CD4-positive, alpha-beta T cell (primary cell): Measurements from ENCODE around the gene KHK. TPM values are rescaled to one million over a fixed set of nuclear protein-coding genes. Genes with fewer than 3 reads are reported as not detected.

Source experiments
- ATAC-seq: fragments of 200-7000 bp; cut with Tn5 transposase; one replicate; pipeline ENCODE4 v1.10.0; 2022; ENCODE audit warnings: mild to moderate bottlenecking; ENCODE audit not compliant: poor library complexity
- CTCF ChIA-PET: fragments of 350-600 bp; sonication (Branson Sonifier 250); formaldehyde crosslinking; loops from one replicate; lab custom pipeline; 2021; ENCODE audit warnings: antibody characterized with exemption, inconsistent platforms; lab: Charles Lee
- POLR2A ChIA-PET: fragments of 350-600 bp; sonication (Branson Sonifier 250); formaldehyde crosslinking; loops from one replicate; lab custom pipeline; 2021; ENCODE audit warnings: antibody characterized with exemption, inconsistent platforms; lab: Charles Lee
- DNase-seq, 14 experiments: peaks; one replicate each; pipeline ENCODE4 v3.0.0-alpha.2; 2013 to 2020; ENCODE audit warnings: mixed read lengths in 2 of 14
- H3K27ac ChIP-seq, 2 donors: one replicate each; pipeline versions ENCODE4 v1.5.1 to v1.7.0; 2013; ENCODE audit warnings: low read length in 2 of 2, low read depth in 1 of 2, mild to moderate bottlenecking in 1 of 2
- H3K27me3 ChIP-seq, 2 experiments: 1 replicate in 1 of 2; 2 replicates in 1 of 2; pipeline versions ENCODE4 v1.6.1 to v1.7.0; 2013; ENCODE audit warnings: low read length in 2 of 2, control low read depth in 1 of 2, mild to moderate bottlenecking in 1 of 2, moderate library complexity in 1 of 2; ENCODE audit not compliant: insufficient read depth in 2 of 2, control insufficient read depth in 1 of 2
- H3K36me3 ChIP-seq: one replicate; pipeline ENCODE4 v1.6.1; 2013; ENCODE audit warnings: low read length, control low read depth; ENCODE audit not compliant: insufficient read depth
- H3K4me1 ChIP-seq: one replicate; pipeline ENCODE4 v1.6.1; 2013; ENCODE audit warnings: low read length, control low read depth; ENCODE audit not compliant: insufficient read depth
- H3K4me3 ChIP-seq: one replicate; pipeline ENCODE4 v1.5.1; 2013; ENCODE audit warnings: mild to moderate bottlenecking, low read length, moderate library complexity
- H3K9me3 ChIP-seq, 2 experiments: 1 replicate in 1 of 2; 2 replicates in 1 of 2; pipeline versions ENCODE4 v1.6.1 to v1.7.0; 2013; ENCODE audit warnings: low read length in 2 of 2, mild to moderate bottlenecking in 2 of 2, control low read depth in 1 of 2, moderate library complexity in 1 of 2; ENCODE audit not compliant: control insufficient read depth in 1 of 2, insufficient read depth in 1 of 2
- H3K27ac Mint-ChIP-seq: one replicate; pipeline ENCODE4 v1.8.0; 2020; ENCODE audit warnings: mixed read lengths
- H3K27me3 Mint-ChIP-seq: one replicate; pipeline ENCODE4 v1.8.0; 2021; ENCODE audit warnings: mixed read lengths
- H3K36me3 Mint-ChIP-seq: one replicate; pipeline ENCODE4 v1.8.0; 2021; ENCODE audit warnings: low read depth, mixed read lengths
- H3K4me1 Mint-ChIP-seq: one replicate; pipeline ENCODE4 v1.8.0; 2021; ENCODE audit warnings: low read depth, mixed read lengths
- H3K4me3 Mint-ChIP-seq: one replicate; pipeline ENCODE4 v1.8.0; 2020; ENCODE audit warnings: mild to moderate bottlenecking, mixed read lengths
- H3K9me3 Mint-ChIP-seq: one replicate; pipeline ENCODE4 v1.8.0; 2020; ENCODE audit warnings: mixed read lengths
- intact Hi-C, 2 experiments: fragments of 100-400 bp; cut with DNase I in 1 of 2; cut with micrococcal nuclease in 1 of 2; formaldehyde crosslinking; loops; one replicate each; pipeline versions ENCODE4 v1.15.1 to v1.9.0; 2023 to 2025; cut with DNase I, micrococcal nuclease
- total RNA-seq, 174 experiments: library from RNA in 2 of 174; stranded (reverse) in 2 of 174; gene quantifications; one replicate each; pipeline ENCODE4 v1.2.3 and lab custom pipeline; 2021 to 2026
- TF ChIP-seq, protein P1 (sequence below): fragments of 200-600 bp; IDR thresholded peaks from one replicate; pipeline ENCODE4 v1.8.0; 2022; ENCODE audit warnings: antibody characterized with exemption, mild to moderate bottlenecking

Gene KHK
- total RNA-seq, 2 experiments from 2014 or later: 4.7 TPM

DNA sequence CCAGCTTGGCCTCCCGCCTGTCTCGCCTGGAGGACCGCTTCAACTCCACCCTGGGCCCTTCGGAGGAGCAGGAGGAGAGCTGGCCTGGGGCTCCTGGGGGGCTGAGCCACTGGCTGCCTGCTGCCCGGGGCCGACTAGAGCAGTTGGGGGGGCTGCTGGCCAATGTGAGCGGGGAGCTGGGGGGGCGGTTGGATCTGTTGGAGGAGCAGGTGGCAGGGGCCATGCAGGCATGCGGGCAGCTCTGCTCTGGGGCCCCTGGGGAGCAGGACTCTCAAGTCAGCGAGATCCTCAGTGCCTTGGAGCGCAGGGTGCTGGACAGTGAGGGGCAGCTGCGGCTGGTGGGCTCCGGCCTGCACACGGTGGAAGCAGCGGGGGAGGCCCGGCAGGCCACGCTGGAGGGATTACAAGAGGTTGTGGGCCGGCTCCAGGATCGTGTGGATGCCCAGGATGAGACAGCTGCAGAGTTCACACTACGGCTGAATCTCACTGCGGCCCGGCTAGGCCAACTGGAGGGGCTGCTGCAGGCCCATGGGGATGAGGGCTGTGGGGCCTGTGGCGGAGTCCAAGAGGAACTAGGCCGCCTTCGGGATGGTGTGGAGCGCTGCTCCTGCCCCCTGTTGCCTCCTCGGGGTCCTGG is 3.7 kb upstream of the KHK start:
- intact Hi-C loops: no loop called here
- Histone ChIP-seq H3K27ac (no peak overlapping the region), H3K4me1 (peaks cover 49% of the 10 kb centered on the region), H3K4me3 (no peak overlapping the region), H3K27me3 (no peaks in the 10 kb centered on the region), H3K36me3 (no peaks in the 10 kb centered on the region), H3K9me3 (no peaks in the 10 kb centered on the region)
- DNase-seq (no peak), ATAC-seq (no peak)
- Mint-ChIP-seq H3K27ac (no peak overlapping the region), H3K4me1 (peaks cover 34% of the 10 kb centered on the region), H3K4me3 (no peak overlapping the region), H3K9me3 (no peaks in the 10 kb centered on the region), H3K27me3 (no peaks in the 10 kb centered on the region), H3K36me3 (no peaks in the 10 kb centered on the region)
- ChIA-PET CTCF (no interaction called here), POLR2A (interaction anchor here (2.0 to 10.2 kb wide), 5 partner anchors 8 to 129 kb away, joined by 5 to 161 read pairs (median 11); partner anchors contain the start of genes ABHD1, AGBL5, ATRAID and OST4)
- TF ChIP-seq, protein P1, sequence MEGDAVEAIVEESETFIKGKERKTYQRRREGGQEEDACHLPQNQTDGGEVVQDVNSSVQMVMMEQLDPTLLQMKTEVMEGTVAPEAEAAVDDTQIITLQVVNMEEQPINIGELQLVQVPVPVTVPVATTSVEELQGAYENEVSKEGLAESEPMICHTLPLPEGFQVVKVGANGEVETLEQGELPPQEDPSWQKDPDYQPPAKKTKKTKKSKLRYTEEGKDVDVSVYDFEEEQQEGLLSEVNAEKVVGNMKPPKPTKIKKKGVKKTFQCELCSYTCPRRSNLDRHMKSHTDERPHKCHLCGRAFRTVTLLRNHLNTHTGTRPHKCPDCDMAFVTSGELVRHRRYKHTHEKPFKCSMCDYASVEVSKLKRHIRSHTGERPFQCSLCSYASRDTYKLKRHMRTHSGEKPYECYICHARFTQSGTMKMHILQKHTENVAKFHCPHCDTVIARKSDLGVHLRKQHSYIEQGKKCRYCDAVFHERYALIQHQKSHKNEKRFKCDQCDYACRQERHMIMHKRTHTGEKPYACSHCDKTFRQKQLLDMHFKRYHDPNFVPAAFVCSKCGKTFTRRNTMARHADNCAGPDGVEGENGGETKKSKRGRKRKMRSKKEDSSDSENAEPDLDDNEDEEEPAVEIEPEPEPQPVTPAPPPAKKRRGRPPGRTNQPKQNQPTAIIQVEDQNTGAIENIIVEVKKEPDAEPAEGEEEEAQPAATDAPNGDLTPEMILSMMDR: no peak

DNA sequence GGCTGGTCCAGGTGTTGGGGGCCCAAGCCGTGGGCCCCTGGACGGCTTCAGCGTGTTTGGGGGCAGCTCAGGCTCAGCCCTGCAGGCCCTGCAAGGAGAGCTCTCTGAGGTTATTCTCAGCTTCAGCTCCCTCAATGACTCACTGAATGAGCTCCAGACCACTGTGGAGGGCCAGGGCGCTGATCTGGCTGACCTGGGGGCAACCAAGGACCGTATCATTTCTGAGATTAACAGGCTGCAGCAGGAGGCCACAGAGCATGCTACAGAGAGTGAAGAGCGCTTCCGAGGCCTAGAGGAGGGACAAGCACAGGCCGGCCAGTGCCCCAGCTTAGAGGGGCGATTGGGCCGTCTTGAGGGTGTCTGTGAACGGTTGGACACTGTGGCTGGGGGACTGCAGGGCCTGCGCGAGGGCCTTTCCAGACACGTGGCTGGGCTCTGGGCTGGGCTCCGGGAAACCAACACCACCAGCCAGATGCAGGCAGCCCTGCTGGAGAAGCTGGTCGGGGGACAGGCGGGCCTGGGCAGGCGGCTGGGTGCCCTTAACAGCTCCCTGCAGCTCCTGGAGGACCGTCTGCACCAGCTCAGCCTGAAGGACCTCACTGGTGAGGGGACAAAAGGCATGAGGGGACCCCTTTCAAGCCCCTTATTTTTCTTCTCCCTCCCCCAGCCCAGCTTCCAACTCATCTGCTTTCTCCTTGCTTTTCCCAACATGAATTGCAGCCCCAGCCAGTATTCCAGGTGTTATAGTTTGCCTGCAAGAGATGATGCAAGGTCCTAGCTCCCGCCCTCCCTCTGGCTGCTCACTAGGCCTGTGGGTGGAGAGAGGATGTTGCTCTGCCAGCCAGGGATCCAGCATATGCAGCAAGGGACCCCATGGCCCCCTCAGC is 2.9 kb upstream of the KHK start:
- POLR2A ChIA-PET: interaction anchor here (2.6 to 10.2 kb wide), 3 partner anchors 13 to 128 kb away, joined by 11 to 161 read pairs (median 113); partner anchors contain the start of genes AGBL5, ATRAID, OST4 and SLC5A6
- Mint-ChIP-seq H3K4me3 (peak overlapping the region; percentile 54), H3K4me1 (peaks cover 34% of the 10 kb centered on the region), H3K27ac (no peak overlapping the region), H3K27me3 (no peaks in the 10 kb centered on the region), H3K36me3 (no peaks in the 10 kb centered on the region), H3K9me3 (no peaks in the 10 kb centered on the region)
- ATAC-seq (no peak), DNase-seq (no peak)
- intact Hi-C loops: no loop called here
- TF ChIP-seq, protein P1: no peak
- Histone ChIP-seq H3K9me3 (no peaks in the 10 kb centered on the region), H3K4me1 (peaks cover 55% of the 10 kb centered on the region), H3K4me3 (no peak overlapping the region), H3K36me3 (no peaks in the 10 kb centered on the region), H3K27ac (no peak overlapping the region), H3K27me3 (no peaks in the 10 kb centered on the region)
- CTCF ChIA-PET: no interaction called here

DNA sequence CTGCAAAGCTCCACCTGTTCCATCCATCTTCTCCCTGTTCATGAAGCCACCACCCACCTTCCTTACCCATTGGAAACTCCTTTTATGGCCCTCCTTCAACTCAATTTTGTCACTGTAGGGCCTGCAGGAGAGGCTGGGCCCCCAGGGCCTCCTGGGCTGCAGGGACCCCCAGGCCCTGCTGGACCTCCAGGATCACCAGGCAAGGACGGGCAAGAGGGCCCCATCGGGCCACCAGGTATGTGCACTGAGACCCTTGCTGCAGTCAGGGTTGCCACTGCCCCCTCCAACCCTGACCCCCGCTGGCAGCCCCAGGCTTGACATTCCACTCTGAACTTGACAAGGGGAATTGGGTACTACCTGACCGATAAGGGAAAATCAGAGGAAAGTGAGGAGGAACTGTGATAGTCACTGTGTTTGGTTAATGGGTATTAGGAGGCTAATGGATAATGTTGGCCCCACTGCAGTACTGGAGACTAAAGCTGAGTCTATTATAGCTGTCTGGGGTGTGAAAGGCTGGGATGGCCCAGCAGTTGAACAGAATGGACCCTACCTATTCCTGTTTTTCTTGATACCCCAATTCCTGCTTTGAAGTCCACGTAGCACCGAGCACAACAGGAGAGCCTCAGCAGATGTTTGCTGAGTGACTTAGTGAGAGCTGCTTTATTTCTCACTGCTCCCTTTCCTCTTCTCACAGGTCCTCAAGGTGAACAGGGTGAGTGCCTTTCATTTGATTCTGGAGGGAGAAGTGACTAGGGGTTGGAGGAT is 2.1 kb upstream of the KHK start:
- TF ChIP-seq, protein P1: no peak
- ChIA-PET CTCF (interaction anchor here (1.5 kb wide), 1 partner anchor 33 kb away, joined by 4 read pairs; the partner anchor contains the start of gene AGBL5), POLR2A (interaction anchor here (9.9 to 10.2 kb wide), 2 partner anchors 14 to 33 kb away, joined by 113 to 161 read pairs; partner anchors contain the start of genes AGBL5 and OST4)
- no peak overlapping the region for H3K4me3 ChIP-seq
- DNase-seq (no peak), ATAC-seq (no peak)
- peak overlapping the region; percentile 35 for H3K27ac Mint-ChIP-seq
- H3K36me3 ChIP-seq: no peaks in the 10 kb centered on the region
- no peak overlapping the region for H3K27ac ChIP-seq
- peak overlapping the region; percentile 91 for H3K4me3 Mint-ChIP-seq
- H3K27me3 ChIP-seq: no peaks in the 10 kb centered on the region
- H3K4me1 ChIP-seq: peaks cover 60% of the 10 kb centered on the region
- H3K9me3 ChIP-seq: no peaks in the 10 kb centered on the region
- H3K27me3 Mint-ChIP-seq: no peaks in the 10 kb centered on the region
- no peaks in the 10 kb centered on the region for H3K36me3 Mint-ChIP-seq
- H3K4me1 Mint-ChIP-seq: peaks cover 34% of the 10 kb centered on the region
- H3K9me3 Mint-ChIP-seq: no peaks in the 10 kb centered on the region
- intact Hi-C loops: loop anchor here in 1 of 2 experiments (5.0 kb wide), 2 partner anchors 122 to 288 kb away; partner anchors contain the start of genes EIF2B4 and SNX17
